HG03565 (cell line): Measurements from ENCODE around the gene GPR107.

Source experiments
- ATAC-seq: cut with Tn5 transposase; IDR thresholded peaks from one replicate; pipeline ENCODE4 v1.9.1; 2021; ENCODE audit warnings: mild to moderate bottlenecking, moderate library complexity; ENCODE audit not compliant: unreplicated experiment

The GPR107 gene

DNA sequence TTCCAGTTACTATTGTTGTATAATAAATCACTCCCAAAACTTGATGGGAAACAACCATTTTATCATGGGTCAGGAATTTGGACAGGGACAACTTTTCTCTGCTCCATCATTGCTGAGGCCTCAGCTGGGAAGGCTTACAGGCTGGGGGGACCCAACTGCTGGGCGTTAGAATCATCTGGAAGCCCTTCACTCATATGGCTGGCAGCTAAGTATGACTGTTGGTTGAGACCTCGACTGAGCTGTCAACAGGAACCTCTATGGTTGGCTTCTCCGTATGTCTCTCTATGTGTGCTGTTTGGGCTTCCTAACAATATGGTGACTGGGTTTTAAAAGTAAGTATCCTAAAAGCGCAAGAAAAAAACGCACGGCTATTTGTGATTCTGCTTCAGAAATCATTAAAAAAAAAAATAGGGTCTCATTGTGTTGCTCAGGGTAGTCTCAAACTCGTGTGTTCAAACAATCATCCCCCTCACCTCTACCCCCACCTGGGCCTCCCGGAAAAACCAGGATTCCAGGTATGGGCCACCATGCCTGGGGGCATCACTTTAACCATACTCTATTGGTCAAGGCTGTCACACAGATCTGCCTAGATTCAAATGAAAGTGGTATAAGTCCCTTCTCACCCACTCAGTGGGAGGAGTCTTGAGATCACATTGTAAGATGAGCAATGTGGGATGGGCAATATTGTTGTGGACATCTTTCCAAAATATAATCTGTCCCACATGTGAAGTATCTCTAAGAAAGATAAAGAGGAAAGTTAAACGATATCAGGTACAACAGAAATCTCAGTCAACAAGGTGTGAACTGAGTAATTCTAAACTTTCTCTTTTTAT is 26.0 kb upstream of the GPR107 start:
- no peak for ATAC-seq

GRCh38 chr9:130028493-130029222 is 25.0 kb upstream of the GPR107 start:
- ATAC-seq = no peak

GRCh38 chr9:130029223-130029973 is 24.3 kb upstream of the GPR107 start:
- no peak for ATAC-seq

- no peak for ATAC-seq
Observed at GRCh38 chr9:130030651-130031127, 23.0 kb upstream of the GPR107 start.

DNA sequence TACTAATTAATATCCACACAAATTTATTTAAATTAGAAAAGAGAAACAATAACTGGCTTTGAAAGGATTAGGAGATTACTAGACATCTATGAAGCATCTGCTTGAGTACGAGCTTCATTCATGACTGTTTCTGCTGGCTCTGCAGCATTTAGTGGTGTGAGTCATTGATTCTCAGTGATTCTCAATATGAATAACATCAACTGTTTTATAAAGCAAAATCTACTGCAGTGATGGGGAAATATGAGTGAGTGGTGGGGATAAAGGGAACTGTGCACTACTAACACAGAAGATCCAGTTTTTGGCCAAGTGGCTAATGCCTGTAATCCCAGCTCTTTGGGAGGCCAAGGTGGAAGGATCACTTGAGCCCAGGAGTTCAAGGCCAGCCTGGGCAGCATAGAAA is 19.1 kb upstream of the GPR107 start:
- no peak for ATAC-seq

- ATAC-seq = no peak
Observed at GRCh38 chr9:130036099-130036498, 17.6 kb upstream of the GPR107 start.

- no peak for ATAC-seq
Observed at GRCh38 chr9:130039528-130040147, 14.1 kb upstream of the GPR107 start.

DNA sequence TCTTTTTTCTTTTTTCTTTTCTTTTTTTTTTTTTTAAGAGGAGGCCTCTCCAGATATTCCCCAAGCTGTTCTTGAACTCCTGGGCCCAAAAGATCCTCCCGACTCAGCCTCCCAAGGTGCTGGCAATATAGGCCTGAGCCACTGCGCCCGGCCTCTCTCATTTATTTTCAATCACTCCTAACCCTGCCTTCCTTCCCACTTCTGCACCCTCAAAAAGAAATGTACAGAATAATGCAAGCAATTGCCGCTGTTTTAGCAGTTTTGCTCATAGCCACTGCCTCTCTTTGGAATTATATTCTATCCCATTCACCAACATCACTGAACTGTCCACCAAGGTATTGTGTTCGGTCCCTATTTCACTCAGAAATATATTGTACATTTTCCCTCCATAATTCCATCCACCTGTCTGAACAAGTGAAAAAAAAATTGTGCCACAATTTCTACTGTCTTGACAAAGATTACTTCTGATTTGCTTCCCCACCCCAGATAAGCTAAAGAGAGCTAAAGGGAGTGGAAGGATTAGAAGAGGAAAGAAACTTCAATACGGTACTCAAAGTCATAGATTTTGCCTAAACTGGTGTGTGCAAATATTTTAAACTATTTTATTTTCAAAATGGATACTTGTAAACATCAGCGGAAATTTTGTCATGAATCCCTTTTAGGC is 12.6 kb upstream of the GPR107 start:
- no peak for ATAC-seq

GRCh38 chr9:130041648-130042405 is 11.9 kb upstream of the GPR107 start:
- no peak for ATAC-seq

- no peak for ATAC-seq
Observed at GRCh38 chr9:130042406-130042884, 11.3 kb upstream of the GPR107 start.

DNA sequence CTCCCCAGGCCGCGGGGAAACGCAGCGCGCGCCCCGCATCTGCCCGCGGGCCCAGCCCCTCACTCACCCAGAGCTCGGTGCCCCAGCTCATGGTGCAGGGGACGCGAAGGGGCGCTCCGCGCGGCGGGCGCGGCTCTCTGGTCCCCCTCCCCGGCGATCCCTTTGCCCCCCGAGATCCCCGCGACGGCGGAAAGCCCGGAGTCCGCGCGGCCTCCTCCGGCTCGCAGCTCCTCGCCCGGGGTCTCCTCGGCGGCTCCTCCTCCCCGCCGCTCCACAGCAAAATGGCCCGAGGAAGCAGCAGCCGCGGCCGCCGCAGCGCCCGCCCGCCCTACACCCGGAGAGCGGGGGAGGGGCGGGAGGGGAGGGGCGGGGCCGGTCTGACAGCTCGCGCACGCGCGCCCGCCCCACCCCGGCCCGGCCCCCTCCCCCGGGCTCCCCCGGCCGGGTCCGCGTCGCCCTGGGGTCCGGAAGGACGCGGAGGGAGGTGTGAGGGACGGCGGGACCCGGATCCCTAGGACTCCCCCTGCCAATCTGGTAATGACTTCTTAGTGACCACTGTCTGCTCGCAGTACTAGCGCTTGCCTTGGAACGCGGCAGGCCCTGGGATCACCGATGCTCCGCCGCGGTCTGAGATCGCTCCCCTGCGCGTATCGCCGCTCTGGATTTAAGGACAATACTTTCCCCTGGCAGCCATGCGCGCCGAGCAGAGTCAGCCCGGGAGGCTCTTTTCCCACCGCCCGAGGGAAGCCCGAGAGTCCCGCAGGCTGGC is 10.6 kb upstream of the GPR107 start, which contains the start of gene FNBP1:
FNBP1 (minus strand) TSS at position 305 of the 769 bp plus-strand sequence; CDS start at position 91, 214 bp downstream.
- no peak for ATAC-seq

- ATAC-seq = no peak
Observed at GRCh38 chr9:130043654-130044623, 9.8 kb upstream of the GPR107 start.

DNA sequence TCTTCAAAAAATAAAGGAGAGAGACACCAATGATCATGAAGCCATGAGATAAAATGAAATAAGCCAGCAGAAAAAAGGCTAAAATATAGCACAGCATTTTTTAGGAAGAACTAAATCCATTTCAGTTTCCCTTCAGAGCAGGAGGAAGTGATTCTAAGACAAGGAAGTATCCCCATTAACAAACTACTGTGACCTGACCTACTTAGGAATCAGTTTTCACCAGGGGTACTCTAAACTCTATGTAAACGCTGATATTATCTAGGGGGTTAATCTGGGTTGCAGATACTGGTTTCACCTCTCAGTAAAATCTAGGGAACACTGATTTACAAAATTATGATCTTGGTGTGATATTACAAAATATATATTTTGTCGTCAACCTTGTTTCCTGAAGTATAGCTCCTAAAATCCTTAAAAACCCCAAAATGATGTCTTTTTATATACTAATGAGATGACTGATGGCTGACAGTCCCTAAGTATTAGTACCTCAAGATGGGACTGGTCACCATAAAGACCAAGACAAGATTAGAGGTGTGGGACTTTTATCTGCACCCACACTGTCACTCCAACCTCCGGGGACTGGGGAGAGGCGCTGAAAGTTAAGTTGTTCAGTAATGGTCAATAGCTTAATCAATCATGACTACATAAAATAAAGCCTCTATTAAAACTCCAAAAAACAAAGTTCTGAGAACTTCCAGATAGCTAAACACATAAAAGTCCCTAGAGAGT is 7.8 kb upstream of the GPR107 start:
- no peak for ATAC-seq

DNA sequence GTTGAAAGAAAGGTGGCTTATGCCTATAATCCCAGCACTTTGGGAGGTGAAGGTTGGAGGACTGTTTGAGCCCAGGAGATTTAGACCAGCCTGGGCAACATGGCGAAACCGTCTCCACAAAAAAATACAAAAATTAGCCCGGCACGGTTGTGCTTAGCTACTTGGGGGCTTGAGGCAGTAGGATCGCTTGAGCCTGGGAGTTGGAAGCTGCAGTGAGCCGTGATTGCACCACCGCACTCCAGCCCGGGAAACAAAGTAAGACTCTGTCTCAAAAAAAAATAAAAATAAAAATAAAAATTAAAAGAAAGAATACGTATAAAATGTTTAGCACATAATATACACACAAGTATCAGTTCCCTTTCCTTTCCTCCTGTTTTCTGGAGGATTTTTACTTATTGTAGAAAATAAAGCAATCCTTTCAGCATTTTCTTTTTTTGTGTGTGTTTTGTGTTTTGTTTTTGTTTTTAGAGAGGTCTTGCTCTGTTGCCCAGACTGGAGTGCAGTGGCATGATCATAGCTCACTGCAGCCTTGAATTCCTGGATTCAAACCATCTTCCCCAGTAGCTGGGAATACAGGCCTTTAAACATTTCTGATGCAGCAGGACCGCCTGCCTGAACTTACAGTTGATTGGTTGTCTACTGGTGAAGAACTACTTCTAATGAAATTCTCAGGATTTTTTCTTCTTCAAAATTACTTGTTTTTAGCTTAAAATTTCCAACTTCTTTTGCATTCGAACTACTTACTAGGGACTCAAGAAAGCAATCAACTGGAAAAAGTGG is 4.1 kb upstream of the GPR107 start:
- ATAC-seq = no peak

DNA sequence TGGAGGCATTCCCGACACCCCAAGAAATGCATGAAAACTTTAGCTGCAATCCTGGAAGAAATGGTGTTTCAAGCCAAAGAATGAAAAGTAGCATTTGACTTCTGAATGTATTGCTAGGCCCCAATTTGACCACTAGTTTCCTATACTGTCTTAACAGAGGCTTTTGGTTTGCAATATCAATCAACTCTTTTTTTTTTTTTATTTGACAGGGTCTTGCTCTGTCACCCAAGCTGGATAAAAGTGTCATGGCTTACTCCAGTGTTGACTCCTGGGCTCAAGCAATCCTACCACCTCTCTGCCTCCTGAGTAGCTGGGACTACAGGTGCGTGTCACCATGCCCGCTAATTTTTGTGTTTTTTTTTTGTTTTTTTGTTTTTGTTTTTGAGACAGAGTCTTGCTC is 3.2 kb upstream of the GPR107 start:
- ATAC-seq = no peak

DNA sequence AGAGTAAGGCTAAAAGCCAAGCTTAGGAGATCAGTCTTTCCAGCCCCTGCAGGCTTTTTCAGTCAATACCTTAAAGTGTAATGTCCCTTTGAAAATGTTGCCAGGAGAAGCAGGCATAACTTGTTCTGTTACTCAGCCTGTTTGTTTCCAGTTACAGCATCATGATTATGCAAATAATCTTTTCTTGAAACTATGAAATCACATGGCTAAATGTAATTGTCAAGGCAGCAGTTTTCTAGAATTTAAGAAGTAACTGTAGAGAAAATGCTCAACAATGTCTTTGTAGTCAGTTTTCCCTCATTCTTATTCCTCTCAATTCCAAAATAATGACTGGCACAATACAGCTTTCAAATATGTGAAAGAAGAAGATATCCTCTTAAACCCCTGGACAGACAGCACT is 1.9 kb upstream of the GPR107 start:
- ATAC-seq = no peak
